ENCODE data around the gene UGT1A7.

UGT1A7 gene

GRCh38 chr2:233671290-233672161 is 10.2 kb upstream of the UGT1A7 start, which contains the start of gene UGT1A9:
TSS of gene UGT1A9 (plus strand) at chr2:233671898. CDS start at chr2:233671935, 37 bp downstream.
- Mint-ChIP-seq H3K4me3 (no peak within 1 kb of the TSS), H3K9me3 (ENCODE audit: low read depth) (no peaks in the 10 kb centered on the region), H3K4me1 (ENCODE audit: low read depth) (no peaks in the 10 kb centered on the region), H3K36me3 (peaks cover 6% of the 10 kb centered on the region), H3K27ac (no peak within 1 kb of the TSS), H3K27me3 (peaks cover 18% of the 10 kb centered on the region)

- Mint-ChIP-seq H3K4me1 (ENCODE audit: low read depth) (no peaks in the 10 kb centered on the region), H3K27ac (no peak overlapping the region), H3K27me3 (peaks cover 20% of the 10 kb centered on the region), H3K36me3 (peaks cover 6% of the 10 kb centered on the region), H3K9me3 (ENCODE audit: low read depth) (no peaks in the 10 kb centered on the region), H3K4me3 (no peak overlapping the region)
Measured at GRCh38 chr2:233672886-233673285, 8.8 kb upstream of the UGT1A7 start.

GRCh38 chr2:233673896-233674295 is 7.8 kb upstream of the UGT1A7 start:
- Mint-ChIP-seq H3K4me3 (no peak overlapping the region), H3K4me1 (ENCODE audit: low read depth) (no peaks in the 10 kb centered on the region), H3K27ac (no peak overlapping the region), H3K36me3 (peaks cover 3% of the 10 kb centered on the region), H3K27me3 (peaks cover 17% of the 10 kb centered on the region), H3K9me3 (ENCODE audit: low read depth) (no peaks in the 10 kb centered on the region)

GRCh38 chr2:233674314-233674713 is 7.4 kb upstream of the UGT1A7 start:
- Mint-ChIP-seq H3K36me3 (peaks cover 3% of the 10 kb centered on the region), H3K4me1 (ENCODE audit: low read depth) (no peaks in the 10 kb centered on the region), H3K4me3 (no peak overlapping the region), H3K27me3 (peaks cover 17% of the 10 kb centered on the region), H3K27ac (no peak overlapping the region), H3K9me3 (ENCODE audit: low read depth) (no peaks in the 10 kb centered on the region)

DNA sequence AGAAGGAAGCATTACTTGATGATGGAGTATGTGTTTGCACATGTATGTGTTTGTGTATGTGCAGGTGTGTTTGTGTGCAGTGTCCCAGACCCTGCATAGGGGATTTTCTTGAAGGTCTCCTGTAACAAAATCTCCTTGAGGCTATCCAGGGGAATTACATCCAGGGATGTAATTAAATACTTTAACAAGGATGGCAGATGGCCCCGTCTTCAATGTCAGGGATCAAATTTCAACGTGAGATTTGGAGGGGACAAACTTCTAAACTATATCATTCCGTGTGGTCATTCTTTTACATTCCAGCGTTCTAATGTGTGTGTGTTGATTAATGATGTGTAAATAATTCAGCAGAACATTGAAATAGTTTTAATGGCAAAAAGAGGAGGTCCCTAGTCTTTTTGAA is 6.7 kb upstream of the UGT1A7 start:
- peaks cover 17% of the 10 kb centered on the region for H3K27me3 Mint-ChIP-seq
- H3K9me3 Mint-ChIP-seq (ENCODE audit: low read depth): no peaks in the 10 kb centered on the region
- H3K4me3 Mint-ChIP-seq: no peak overlapping the region
- H3K36me3 Mint-ChIP-seq: peaks cover 3% of the 10 kb centered on the region
- H3K27ac Mint-ChIP-seq: no peak overlapping the region
- H3K4me1 Mint-ChIP-seq (ENCODE audit: low read depth): no peaks in the 10 kb centered on the region

- H3K4me1 Mint-ChIP-seq (ENCODE audit: low read depth): no peaks in the 10 kb centered on the region
- H3K9me3 Mint-ChIP-seq (ENCODE audit: low read depth): no peaks in the 10 kb centered on the region
Measured at GRCh38 chr2:233676046-233676445, 5.7 kb upstream of the UGT1A7 start.

DNA sequence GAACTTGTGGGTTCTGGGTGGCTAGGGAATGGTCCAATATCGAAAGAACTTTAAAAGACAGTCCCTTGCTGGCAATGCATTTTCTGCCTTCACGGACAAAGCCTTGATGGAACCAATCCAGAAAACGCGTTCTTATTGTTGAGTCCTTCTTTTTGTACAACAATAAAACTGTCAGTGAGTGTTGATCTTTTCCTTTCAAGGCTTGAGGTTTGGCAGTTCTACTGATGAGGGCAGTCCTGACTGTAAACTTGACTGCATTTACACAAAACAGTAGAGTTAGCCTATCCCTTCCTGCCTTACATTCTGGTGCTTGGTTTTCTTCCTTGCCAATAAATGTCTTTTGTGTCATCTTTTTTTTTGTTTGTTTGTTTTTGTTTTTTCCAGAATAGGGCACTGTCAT is 2.5 kb upstream of the UGT1A7 start:
- Mint-ChIP-seq H3K9me3 (ENCODE audit: low read depth) (no peaks in the 10 kb centered on the region), H3K27ac (no peak overlapping the region), H3K27me3 (peaks cover 5% of the 10 kb centered on the region), H3K4me3 (no peak overlapping the region), H3K4me1 (ENCODE audit: low read depth) (no peaks in the 10 kb centered on the region), H3K36me3 (no peaks in the 10 kb centered on the region)

More at GRCh38 chr2:233676046-233676445, 5.7 kb upstream of the UGT1A7 start:
- Mint-ChIP-seq H3K36me3 (no peaks in the 10 kb centered on the region), H3K27me3 (peaks cover 12% of the 10 kb centered on the region), H3K27ac (no peak overlapping the region), H3K4me3 (no peak overlapping the region)

GRCh38 chr2:233680361-233681045 is 1.2 kb upstream of the UGT1A7 start:
- Mint-ChIP-seq H3K27ac (no peak overlapping the region), H3K4me3 (no peak overlapping the region), H3K9me3 (ENCODE audit: low read depth) (no peaks in the 10 kb centered on the region), H3K4me1 (ENCODE audit: low read depth) (no peaks in the 10 kb centered on the region), H3K36me3 (no peaks in the 10 kb centered on the region), H3K27me3 (peaks cover 5% of the 10 kb centered on the region)

DNA sequence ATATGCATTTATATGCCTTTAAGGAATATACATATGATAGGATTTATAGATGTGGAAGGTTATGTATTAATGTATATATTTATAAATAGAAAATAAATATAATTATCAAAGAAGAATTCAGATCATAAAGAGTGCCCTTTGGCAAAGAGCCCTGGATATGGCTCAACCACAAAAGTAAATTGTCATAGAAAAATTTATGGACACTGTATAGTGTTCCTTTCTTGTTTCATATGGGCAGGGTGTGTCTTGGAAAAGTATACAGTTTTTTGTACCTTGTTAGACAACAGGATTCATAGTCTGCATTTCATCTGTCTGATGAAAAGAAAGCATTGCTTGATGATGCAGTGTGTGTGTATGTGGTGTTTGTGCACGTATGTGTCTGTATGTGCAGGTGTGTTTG is 2.9 kb downstream of the UGT1A7 start:
- no peaks in the 10 kb centered on the region for H3K9me3 Mint-ChIP-seq (ENCODE audit: low read depth)
- no peak overlapping the region for H3K27ac Mint-ChIP-seq
- no peaks in the 10 kb centered on the region for H3K4me1 Mint-ChIP-seq (ENCODE audit: low read depth)
- no peak overlapping the region for H3K4me3 Mint-ChIP-seq
- H3K27me3 Mint-ChIP-seq: peaks cover 7% of the 10 kb centered on the region
- H3K36me3 Mint-ChIP-seq: no peaks in the 10 kb centered on the region

DNA sequence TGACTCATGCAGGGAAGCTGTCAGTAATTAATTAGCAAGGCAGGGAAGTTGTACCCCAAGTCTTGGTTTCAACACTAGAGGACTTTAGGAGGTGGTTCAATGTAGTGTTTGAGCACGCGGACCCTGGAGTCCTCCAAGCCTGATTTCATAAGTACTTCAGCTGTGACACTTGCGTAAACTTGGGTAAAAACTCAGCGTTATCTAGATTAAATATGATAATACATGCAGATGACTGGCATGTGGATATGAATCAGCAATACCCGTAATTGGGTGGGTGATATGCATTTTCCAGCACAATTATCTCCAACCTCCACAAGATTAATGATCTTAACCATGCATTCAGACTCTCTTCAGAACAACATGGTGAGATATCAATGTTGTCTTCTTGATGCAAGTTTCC is 5.2 kb downstream of the UGT1A7 start:
- H3K36me3 Mint-ChIP-seq: no peaks in the 10 kb centered on the region
- no peaks in the 10 kb centered on the region for H3K4me1 Mint-ChIP-seq (ENCODE audit: low read depth)
- no peak overlapping the region for H3K4me3 Mint-ChIP-seq
- no peak overlapping the region for H3K27ac Mint-ChIP-seq
- peaks cover 7% of the 10 kb centered on the region for H3K27me3 Mint-ChIP-seq
- H3K9me3 Mint-ChIP-seq (ENCODE audit: low read depth): no peaks in the 10 kb centered on the region

- Mint-ChIP-seq H3K4me3 (no peak overlapping the region), H3K36me3 (no peaks in the 10 kb centered on the region), H3K27ac (no peak overlapping the region), H3K4me1 (ENCODE audit: low read depth) (no peaks in the 10 kb centered on the region), H3K27me3 (peaks cover 7% of the 10 kb centered on the region), H3K9me3 (ENCODE audit: low read depth) (no peaks in the 10 kb centered on the region)
Measured at GRCh38 chr2:233688341-233688740, 6.6 kb downstream of the UGT1A7 start.

- Mint-ChIP-seq H3K9me3 (ENCODE audit: low read depth) (no peaks in the 10 kb centered on the region), H3K4me1 (ENCODE audit: low read depth) (no peaks in the 10 kb centered on the region), H3K27ac (no peak overlapping the region), H3K36me3 (no peaks in the 10 kb centered on the region), H3K27me3 (peaks cover 7% of the 10 kb centered on the region), H3K4me3 (no peak overlapping the region)
Measured at GRCh38 chr2:233689031-233689430, 7.3 kb downstream of the UGT1A7 start.

DNA sequence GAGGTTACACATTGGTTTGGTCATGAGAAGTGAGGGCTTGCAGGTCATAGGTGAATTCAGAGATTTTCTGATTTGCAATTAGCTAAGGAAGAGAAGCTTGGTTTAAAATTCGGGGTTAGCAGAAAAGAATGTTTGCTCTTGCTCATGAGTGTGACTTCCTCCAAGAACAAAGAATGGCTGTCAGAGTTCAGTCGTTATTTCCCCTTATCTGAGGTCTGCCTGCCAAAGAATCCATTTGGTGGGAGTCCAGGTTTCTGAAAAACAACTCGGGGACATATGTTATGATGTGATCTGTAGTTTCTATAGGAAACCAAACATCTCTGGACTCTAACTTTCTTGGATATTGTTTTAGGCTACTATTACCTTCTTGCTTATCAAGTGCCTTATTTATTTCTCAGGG is 7.8 kb downstream of the UGT1A7 start:
- Mint-ChIP-seq H3K27ac (no peak overlapping the region), H3K9me3 (ENCODE audit: low read depth) (no peaks in the 10 kb centered on the region), H3K4me1 (ENCODE audit: low read depth) (no peaks in the 10 kb centered on the region), H3K4me3 (no peak overlapping the region), H3K27me3 (peaks cover 7% of the 10 kb centered on the region), H3K36me3 (no peaks in the 10 kb centered on the region)

- Mint-ChIP-seq H3K9me3 (ENCODE audit: low read depth) (no peaks in the 10 kb centered on the region), H3K36me3 (no peaks in the 10 kb centered on the region), H3K4me1 (ENCODE audit: low read depth) (no peaks in the 10 kb centered on the region), H3K27me3 (peaks cover 7% of the 10 kb centered on the region), H3K27ac (no peak overlapping the region), H3K4me3 (no peak overlapping the region)
Measured at GRCh38 chr2:233690444-233690843, 8.7 kb downstream of the UGT1A7 start.

Data from activated naive CD8-positive, alpha-beta T cell (primary cell).